Measurements from ENCODE around the gene IFNA13. TPM values are rescaled to one million over a fixed set of nuclear protein-coding genes. Genes with fewer than 3 reads are reported as not detected.

The IFNA13 gene
- total RNA-seq, 1 donor from 2014 or later: not detected

GRCh38 chr9:21412107-21412506, 44.2 kb upstream of the IFNA13 start:
- H3K27me3 Mint-ChIP-seq (ENCODE audit: low read depth): peaks cover 46% of the 10 kb centered on the region
- H3K4me1 Mint-ChIP-seq (ENCODE audit: low read depth): no peaks in the 10 kb centered on the region
- no peak overlapping the region for H3K4me3 Mint-ChIP-seq (ENCODE audit: unreplicated experiment)
- TF ChIP-seq, protein P1, sequence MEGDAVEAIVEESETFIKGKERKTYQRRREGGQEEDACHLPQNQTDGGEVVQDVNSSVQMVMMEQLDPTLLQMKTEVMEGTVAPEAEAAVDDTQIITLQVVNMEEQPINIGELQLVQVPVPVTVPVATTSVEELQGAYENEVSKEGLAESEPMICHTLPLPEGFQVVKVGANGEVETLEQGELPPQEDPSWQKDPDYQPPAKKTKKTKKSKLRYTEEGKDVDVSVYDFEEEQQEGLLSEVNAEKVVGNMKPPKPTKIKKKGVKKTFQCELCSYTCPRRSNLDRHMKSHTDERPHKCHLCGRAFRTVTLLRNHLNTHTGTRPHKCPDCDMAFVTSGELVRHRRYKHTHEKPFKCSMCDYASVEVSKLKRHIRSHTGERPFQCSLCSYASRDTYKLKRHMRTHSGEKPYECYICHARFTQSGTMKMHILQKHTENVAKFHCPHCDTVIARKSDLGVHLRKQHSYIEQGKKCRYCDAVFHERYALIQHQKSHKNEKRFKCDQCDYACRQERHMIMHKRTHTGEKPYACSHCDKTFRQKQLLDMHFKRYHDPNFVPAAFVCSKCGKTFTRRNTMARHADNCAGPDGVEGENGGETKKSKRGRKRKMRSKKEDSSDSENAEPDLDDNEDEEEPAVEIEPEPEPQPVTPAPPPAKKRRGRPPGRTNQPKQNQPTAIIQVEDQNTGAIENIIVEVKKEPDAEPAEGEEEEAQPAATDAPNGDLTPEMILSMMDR (IDR thresholded peaks at IDR 0.05): no peak
- H3K36me3 Mint-ChIP-seq (ENCODE audit: low read depth): no peaks in the 10 kb centered on the region
- no peak overlapping the region for H3K27ac Mint-ChIP-seq (ENCODE audit: unreplicated experiment)
- H3K9me3 Mint-ChIP-seq (ENCODE audit: low read depth): no peaks in the 10 kb centered on the region
- DNase-seq (ENCODE audit: low spot score): no peak

- DNase-seq (ENCODE audit: low spot score): no peak
- H3K27me3 Mint-ChIP-seq (ENCODE audit: low read depth): peaks cover 64% of the 10 kb centered on the region
- H3K4me1 Mint-ChIP-seq (ENCODE audit: low read depth): no peaks in the 10 kb centered on the region
- H3K4me3 Mint-ChIP-seq (ENCODE audit: unreplicated experiment): no peak within 1 kb of the TSS
- no peak within 1 kb of the TSS for H3K27ac Mint-ChIP-seq (ENCODE audit: unreplicated experiment)
- TF ChIP-seq, protein P1 (IDR thresholded peaks at IDR 0.05): no peak
- H3K9me3 Mint-ChIP-seq (ENCODE audit: low read depth): no peaks in the 10 kb centered on the region
- H3K36me3 Mint-ChIP-seq (ENCODE audit: low read depth): no peaks in the 10 kb centered on the region
Measured at GRCh38 chr9:21408817-21409216, 41.0 kb upstream of the IFNA13 start, which contains the start of gene IFNA8. IFNA8 (plus strand) TSS chr9:21409117; CDS start chr9:21409177, 60 bp downstream.

GRCh38 chr9:21404146-21404545, 36.3 kb upstream of the IFNA13 start:
- Mint-ChIP-seq H3K36me3 (ENCODE audit: low read depth) (no peaks in the 10 kb centered on the region), H3K27me3 (ENCODE audit: low read depth) (peaks cover 71% of the 10 kb centered on the region), H3K4me3 (ENCODE audit: unreplicated experiment) (no peak overlapping the region), H3K27ac (ENCODE audit: unreplicated experiment) (no peak overlapping the region), H3K9me3 (ENCODE audit: low read depth) (no peaks in the 10 kb centered on the region), H3K4me1 (ENCODE audit: low read depth) (peaks cover 7% of the 10 kb centered on the region)
- TF ChIP-seq, protein P1 (IDR thresholded peaks at IDR 0.05): no peak
- DNase-seq (ENCODE audit: low spot score): no peak

DNA sequence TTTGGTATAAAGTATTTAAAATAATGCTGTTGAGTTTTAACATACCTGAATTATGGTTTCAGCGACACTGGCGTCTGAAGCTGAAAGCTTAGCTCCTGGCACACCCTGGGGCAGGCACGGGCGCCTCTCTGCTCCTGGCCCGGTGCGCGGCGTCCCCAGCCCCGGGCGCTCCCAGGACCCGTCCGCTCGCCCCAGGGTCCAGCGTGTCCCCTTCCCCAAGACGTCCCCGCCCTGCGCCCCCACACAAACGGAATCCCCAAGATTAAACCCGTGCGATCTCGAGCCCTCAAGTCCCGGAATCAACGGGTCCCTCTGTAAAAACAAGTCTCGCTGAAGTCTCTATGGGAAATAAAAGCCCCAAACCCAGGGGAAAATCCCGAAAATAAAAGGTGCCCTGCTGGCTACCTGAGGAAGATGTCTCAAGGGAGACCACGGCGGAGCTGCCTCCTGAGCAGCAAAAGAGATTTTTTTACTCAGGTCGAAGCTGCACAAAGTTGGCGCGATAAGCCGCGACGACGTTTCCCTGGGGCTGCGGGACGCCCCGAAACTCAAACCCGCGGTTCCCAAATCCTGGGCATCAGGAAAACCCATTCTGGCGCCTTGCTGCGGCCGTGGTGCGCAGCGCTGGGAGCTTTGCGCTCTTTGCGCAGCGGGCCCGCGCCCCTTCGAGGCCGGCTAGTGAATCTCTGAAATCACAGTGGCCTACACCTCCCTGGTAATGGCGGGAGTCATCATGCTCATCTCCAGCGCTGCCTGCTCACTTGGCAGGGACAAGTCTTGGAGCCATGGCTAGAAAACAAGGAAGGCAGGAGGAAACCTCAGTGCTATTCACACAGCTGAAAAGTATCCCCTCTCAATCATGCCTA, 34.8 kb upstream of the IFNA13 start:
- H3K27ac Mint-ChIP-seq (ENCODE audit: unreplicated experiment): no peak overlapping the region
- no peak for DNase-seq (ENCODE audit: low spot score)

DNA sequence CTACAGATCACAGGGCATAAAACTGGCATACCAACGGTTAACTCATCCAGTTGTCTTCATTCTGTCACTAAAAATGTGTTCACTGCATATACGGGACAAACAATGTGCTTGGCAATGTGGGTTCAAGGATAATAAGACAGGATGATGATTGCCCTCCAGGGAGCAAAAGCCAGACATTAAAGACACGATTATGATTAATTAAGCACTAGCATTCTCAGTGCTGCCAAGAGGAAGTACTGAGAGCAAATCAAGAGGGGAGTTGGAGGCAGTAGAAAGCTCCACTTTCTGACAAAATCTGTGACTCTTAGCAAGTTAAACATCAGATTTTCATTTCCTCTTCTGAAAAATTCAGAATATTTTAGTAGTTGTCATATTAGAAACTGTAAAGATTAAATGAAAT, 32.1 kb upstream of the IFNA13 start:
- Mint-ChIP-seq H3K9me3 (ENCODE audit: low read depth) (no peaks in the 10 kb centered on the region), H3K27ac (ENCODE audit: unreplicated experiment) (no peak overlapping the region), H3K4me3 (ENCODE audit: unreplicated experiment) (no peak overlapping the region), H3K4me1 (ENCODE audit: low read depth) (peaks cover 14% of the 10 kb centered on the region), H3K36me3 (ENCODE audit: low read depth) (no peaks in the 10 kb centered on the region), H3K27me3 (ENCODE audit: low read depth) (peaks cover 76% of the 10 kb centered on the region)
- DNase-seq (ENCODE audit: low spot score): no peak
- TF ChIP-seq, protein P1 (IDR thresholded peaks at IDR 0.05): no peak

More for the DNA sequence above, 34.8 kb upstream of the IFNA13 start:
- Mint-ChIP-seq H3K4me1 (ENCODE audit: low read depth) (peaks cover 7% of the 10 kb centered on the region), H3K27me3 (ENCODE audit: low read depth) (peaks cover 80% of the 10 kb centered on the region), H3K9me3 (ENCODE audit: low read depth) (no peaks in the 10 kb centered on the region), H3K4me3 (ENCODE audit: unreplicated experiment) (no peak overlapping the region), H3K36me3 (ENCODE audit: low read depth) (no peaks in the 10 kb centered on the region)
- TF ChIP-seq, protein P1 (IDR thresholded peaks at IDR 0.05): no peak

Data from chondrocyte (in vitro differentiated cells).